Activated T-cell treated with anti-CD3 and anti-CD28 coated beads, Interleukin-2, amount 50 U/mL, for 72 hours (primary cell): Measurements from ENCODE around the gene DACT2. TPM values are rescaled to one million over a fixed set of nuclear protein-coding genes. Genes with fewer than 3 reads are reported as not detected.

Experiments
- ATAC-seq, 2 donors: fragments of 150-1000 bp; cut with Tn5 transposase; replicated peaks in 1 of 2; 2 replicates each; pipeline ENCODE4 v1.10.0; 2021; ENCODE audit warnings: moderate library complexity in 2 of 2, mild to moderate bottlenecking in 1 of 2
- DNase-seq, 2 donors: peaks; one replicate each; pipeline ENCODE4 v3.0.0; 2021 to 2022; ENCODE audit warnings: mixed read lengths in 1 of 2
- H3K27ac Mint-ChIP-seq: one replicate; pipeline ENCODE4 v1.8.0; 2022; ENCODE audit warnings: mild to moderate bottlenecking, moderate library complexity, mixed read lengths
- H3K27me3 Mint-ChIP-seq: one replicate; pipeline ENCODE4 v1.8.0; 2022; ENCODE audit warnings: low read depth, mixed read lengths
- H3K36me3 Mint-ChIP-seq, 2 donors: one replicate each; pipeline ENCODE4 v1.8.0; 2022; ENCODE audit warnings: mixed read lengths in 2 of 2, mild to moderate bottlenecking in 1 of 2; ENCODE audit not compliant: insufficient read depth in 2 of 2
- H3K4me1 Mint-ChIP-seq: one replicate; pipeline ENCODE4 v1.8.0; 2022; ENCODE audit warnings: low read depth, mixed read lengths
- H3K4me3 Mint-ChIP-seq, 2 donors: one replicate each; pipeline ENCODE4 v1.8.0; 2022; ENCODE audit warnings: mild to moderate bottlenecking in 2 of 2, mixed read lengths in 2 of 2, moderate library complexity in 2 of 2
- H3K9me3 Mint-ChIP-seq, 2 donors: one replicate each; pipeline ENCODE4 v1.8.0; 2022; ENCODE audit warnings: mixed read lengths in 2 of 2
- total RNA-seq, 2 donors: library from RNA; stranded (reverse); gene quantifications; one replicate each; pipeline ENCODE4 v1.2.3, GENCODE V29; 2022

DACT2 gene
- total RNA-seq, 2 donors from 2014 or later, result 0.14 to 1.3 TPM

GRCh38 chr6:168344338-168344737 lies 24.8 kb upstream of the DACT2 start:
- no peak overlapping the region for H3K27ac Mint-ChIP-seq
- H3K36me3 Mint-ChIP-seq, result peaks cover 0 to 3% of the 10 kb centered on the region in 2 donors
- peaks cover 17% of the 10 kb centered on the region for H3K27me3 Mint-ChIP-seq
- no peak overlapping the region for H3K4me3 Mint-ChIP-seq
- no peak for ATAC-seq
- DNase-seq, result no peak
- H3K9me3 Mint-ChIP-seq, result no peaks in the 10 kb centered on the region
- no peaks in the 10 kb centered on the region for H3K4me1 Mint-ChIP-seq

- no peaks in the 10 kb centered on the region for H3K9me3 Mint-ChIP-seq
- H3K4me1 Mint-ChIP-seq, result no peaks in the 10 kb centered on the region
- peaks cover 17% of the 10 kb centered on the region for H3K27me3 Mint-ChIP-seq
- no peak overlapping the region for H3K4me3 Mint-ChIP-seq
- no peak overlapping the region for H3K27ac Mint-ChIP-seq
- ATAC-seq, result peak in 1 of 2 donors; percentile 30
- no peak for DNase-seq
- H3K36me3 Mint-ChIP-seq, result peaks cover 0 to 3% of the 10 kb centered on the region in 2 donors
Observed at GRCh38 chr6:168343239-168344150, 23.9 kb upstream of the DACT2 start.

GRCh38 chr6:168342636-168343035 lies 23.1 kb upstream of the DACT2 start:
- H3K9me3 Mint-ChIP-seq, result no peaks in the 10 kb centered on the region
- no peak overlapping the region for H3K4me3 Mint-ChIP-seq
- peaks cover 0 to 3% of the 10 kb centered on the region in 2 donors for H3K36me3 Mint-ChIP-seq
- H3K4me1 Mint-ChIP-seq, result no peaks in the 10 kb centered on the region
- DNase-seq (no peak), ATAC-seq (no peak)
- H3K27me3 Mint-ChIP-seq, result peaks cover 17% of the 10 kb centered on the region
- H3K27ac Mint-ChIP-seq, result no peak overlapping the region

- peaks cover 0 to 3% of the 10 kb centered on the region in 2 donors for H3K36me3 Mint-ChIP-seq
- ATAC-seq (no peak), DNase-seq (no peak)
- no peak overlapping the region for H3K27ac Mint-ChIP-seq
- no peak overlapping the region for H3K4me3 Mint-ChIP-seq
- no peaks in the 10 kb centered on the region for H3K9me3 Mint-ChIP-seq
- H3K27me3 Mint-ChIP-seq, result peaks cover 8% of the 10 kb centered on the region
- no peaks in the 10 kb centered on the region for H3K4me1 Mint-ChIP-seq
Observed at GRCh38 chr6:168341280-168341900, 21.8 kb upstream of the DACT2 start.

GRCh38 chr6:168340819-168341218 lies 21.2 kb upstream of the DACT2 start:
- Mint-ChIP-seq H3K9me3 (no peaks in the 10 kb centered on the region), H3K36me3 (peaks cover 0 to 3% of the 10 kb centered on the region in 2 donors)
- no peak for ATAC-seq

GRCh38 chr6:168338777-168339176 lies 19.2 kb upstream of the DACT2 start:
- H3K27ac Mint-ChIP-seq, result no peak overlapping the region
- DNase-seq (no peak), ATAC-seq (no peak)
- no peaks in the 10 kb centered on the region for H3K36me3 Mint-ChIP-seq
- no peak overlapping the region for H3K4me3 Mint-ChIP-seq
- H3K27me3 Mint-ChIP-seq, result no peaks in the 10 kb centered on the region
- no peaks in the 10 kb centered on the region for H3K4me1 Mint-ChIP-seq
- H3K9me3 Mint-ChIP-seq, result no peaks in the 10 kb centered on the region

More at GRCh38 chr6:168340819-168341218, 21.2 kb upstream of the DACT2 start:
- Mint-ChIP-seq H3K4me3 (no peak overlapping the region), H3K4me1 (no peaks in the 10 kb centered on the region), H3K27me3 (peaks cover 8% of the 10 kb centered on the region), H3K27ac (no peak overlapping the region)
- DNase-seq, result no peak

GRCh38 chr6:168336967-168337366 lies 17.4 kb upstream of the DACT2 start:
- no peak for ATAC-seq
- H3K27ac Mint-ChIP-seq, result no peak overlapping the region
- no peaks in the 10 kb centered on the region for H3K4me1 Mint-ChIP-seq
- H3K27me3 Mint-ChIP-seq, result no peaks in the 10 kb centered on the region
- H3K9me3 Mint-ChIP-seq, result no peaks in the 10 kb centered on the region
- H3K36me3 Mint-ChIP-seq, result no peaks in the 10 kb centered on the region
- DNase-seq, result no peak
- no peak overlapping the region for H3K4me3 Mint-ChIP-seq

- no peaks in the 10 kb centered on the region for H3K4me1 Mint-ChIP-seq
- H3K9me3 Mint-ChIP-seq, result peaks cover 0 to 1% of the 10 kb centered on the region in 2 donors
- H3K4me3 Mint-ChIP-seq, result no peak overlapping the region
- H3K36me3 Mint-ChIP-seq, result no peaks in the 10 kb centered on the region
- no peak for ATAC-seq
- H3K27me3 Mint-ChIP-seq, result no peaks in the 10 kb centered on the region
- H3K27ac Mint-ChIP-seq, result no peak overlapping the region
- DNase-seq, result no peak
Observed at GRCh38 chr6:168333989-168334388, 14.4 kb upstream of the DACT2 start.

GRCh38 chr6:168333491-168333890 lies 13.9 kb upstream of the DACT2 start:
- Mint-ChIP-seq H3K4me3 (no peak overlapping the region), H3K4me1 (no peaks in the 10 kb centered on the region), H3K9me3 (peaks cover 0 to 1% of the 10 kb centered on the region in 2 donors), H3K36me3 (no peaks in the 10 kb centered on the region), H3K27me3 (no peaks in the 10 kb centered on the region), H3K27ac (no peak overlapping the region)
- no peak for ATAC-seq
- DNase-seq, result no peak

- Mint-ChIP-seq H3K9me3 (peaks cover 0 to 1% of the 10 kb centered on the region in 2 donors), H3K36me3 (no peaks in the 10 kb centered on the region), H3K27ac (no peak overlapping the region), H3K4me1 (no peaks in the 10 kb centered on the region), H3K4me3 (no peak overlapping the region), H3K27me3 (peaks cover 1% of the 10 kb centered on the region)
- ATAC-seq (no peak), DNase-seq (no peak)
Observed at GRCh38 chr6:168333039-168333438, 13.5 kb upstream of the DACT2 start.

- DNase-seq, result no peak
- Mint-ChIP-seq H3K4me3 (no peak overlapping the region), H3K36me3 (no peaks in the 10 kb centered on the region), H3K9me3 (peaks cover 0 to 1% of the 10 kb centered on the region in 2 donors), H3K27me3 (peaks cover 12% of the 10 kb centered on the region), H3K4me1 (no peaks in the 10 kb centered on the region), H3K27ac (no peak overlapping the region)
- ATAC-seq, result no peak
Observed at GRCh38 chr6:168332020-168332419, 12.4 kb upstream of the DACT2 start.

GRCh38 chr6:168331058-168331457 lies 11.5 kb upstream of the DACT2 start:
- Mint-ChIP-seq H3K4me3 (no peak overlapping the region), H3K9me3 (peaks cover 0 to 4% of the 10 kb centered on the region in 2 donors), H3K4me1 (no peaks in the 10 kb centered on the region), H3K36me3 (no peaks in the 10 kb centered on the region), H3K27ac (no peak overlapping the region), H3K27me3 (peaks cover 21% of the 10 kb centered on the region)
- DNase-seq, result no peak
- no peak for ATAC-seq

GRCh38 chr6:168330403-168330802 lies 10.8 kb upstream of the DACT2 start:
- Mint-ChIP-seq H3K27me3 (peaks cover 28% of the 10 kb centered on the region), H3K4me1 (no peaks in the 10 kb centered on the region), H3K9me3 (peaks cover 0 to 7% of the 10 kb centered on the region in 2 donors), H3K36me3 (no peaks in the 10 kb centered on the region), H3K27ac (no peak overlapping the region), H3K4me3 (no peak overlapping the region)
- DNase-seq (no peak), ATAC-seq (no peak)
